ENCODE measurements around the gene MRPL45.

DNA sequence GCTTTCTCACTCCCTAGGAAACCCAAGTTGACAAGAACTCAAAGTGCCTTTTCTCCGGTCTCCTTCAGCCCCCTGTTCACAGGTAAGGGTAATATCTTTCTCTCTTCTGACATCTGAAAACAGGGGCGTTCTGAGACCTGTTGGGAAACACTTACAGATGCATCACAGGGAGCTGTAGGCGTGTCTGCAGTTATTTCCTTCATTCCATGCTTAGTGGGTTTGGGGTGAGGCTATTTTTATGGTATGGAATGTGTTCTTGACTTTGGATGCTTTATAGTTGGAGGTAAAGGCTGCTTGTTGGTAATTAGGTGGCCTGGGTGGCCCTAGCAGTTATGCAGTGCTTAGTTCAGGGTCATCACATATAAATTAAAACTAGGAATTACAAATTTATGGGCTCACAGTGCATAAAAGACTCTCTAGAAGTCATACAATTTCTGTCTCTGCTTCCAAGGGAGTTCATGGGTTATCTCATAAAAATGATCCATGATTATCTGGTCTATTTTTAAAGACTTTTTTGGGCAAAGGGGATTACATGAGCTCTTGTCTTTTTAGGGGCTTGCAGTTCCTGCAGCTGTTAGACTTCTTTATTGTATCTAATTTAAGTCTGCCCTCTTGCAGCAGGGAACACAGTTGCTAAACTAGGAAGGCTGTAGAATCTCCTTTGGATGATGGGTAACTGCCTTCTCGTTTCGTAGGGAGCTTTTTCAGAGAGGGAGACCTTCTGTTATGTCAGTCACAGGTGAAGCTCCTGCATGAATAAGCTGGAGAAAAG is 64.9 kb downstream of the MRPL45 start:
- TF ChIP-seq E4F1 (IDR thresholded peaks at IDR 0.05; ENCODE audit: borderline replicate concordance, partially characterized antibody) (no peak), TAF1 (IDR thresholded peaks at IDR 0.05; ENCODE audit: borderline replicate concordance, low read depth, low read length) (no peak)

All from GM12878 (cell line).